CD4-positive, alpha-beta T cell treated with Interleukin-17A for 4 hours (primary cell): Measurements from ENCODE around the gene KLKB1.
A peak's percentile ranks its signal among the peaks of the same experiment; 100 is the strongest.

ENCODE experiments used
- DNase-seq: peaks from one replicate; pipeline ENCODE4 v3.0.0-alpha.2; 2020; ENCODE audit warnings: mixed read lengths

The KLKB1 gene

GRCh38 chr4:186227221-186227620 is at the start of gene KLKB1:
Gene KLKB1, plus strand, starts transcription at chr4:186227507. Its CDS starts 689 bp downstream, at chr4:186228196.
- DNase-seq, result no peak

DNA sequence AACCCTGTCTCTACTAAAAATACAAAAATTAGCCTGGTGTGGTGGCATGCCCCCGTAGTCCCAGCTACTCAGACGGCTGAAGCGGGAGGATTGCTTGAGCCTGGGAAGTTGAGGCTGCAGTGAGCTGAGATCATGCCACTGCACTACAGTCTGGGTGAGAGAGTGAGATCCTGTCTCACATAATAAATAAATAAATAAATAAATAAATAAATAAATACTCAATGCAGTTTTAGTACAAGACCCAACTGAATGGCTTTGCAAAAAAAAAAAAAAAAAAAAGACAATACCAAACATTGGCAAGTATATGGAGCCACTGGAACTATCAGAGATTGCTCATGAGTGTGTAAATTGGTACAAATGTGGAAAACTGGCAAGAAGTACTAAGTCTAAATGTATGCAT is 39.2 kb upstream of the KLKB1 start:
- no peak for DNase-seq

DNA sequence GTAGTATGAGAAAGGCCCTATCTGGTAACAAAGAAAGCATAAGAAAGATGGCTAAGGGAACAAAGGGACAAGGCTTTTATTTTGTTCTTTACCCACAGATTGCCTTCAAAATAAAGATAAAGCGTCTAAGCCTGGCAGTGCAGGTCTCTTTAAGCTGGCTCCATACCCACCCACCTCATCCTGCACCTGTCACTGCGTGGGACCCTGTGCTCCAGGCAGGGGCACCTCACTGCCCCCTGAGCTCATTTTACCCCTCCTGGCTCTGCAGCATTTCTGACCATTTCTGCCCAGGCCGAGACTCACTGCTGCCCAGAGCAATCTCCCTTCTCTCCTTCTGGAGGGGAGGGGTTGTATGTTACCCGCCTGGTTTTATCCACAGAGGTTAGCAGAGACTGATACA is 37.7 kb upstream of the KLKB1 start:
- no peak for DNase-seq

DNA sequence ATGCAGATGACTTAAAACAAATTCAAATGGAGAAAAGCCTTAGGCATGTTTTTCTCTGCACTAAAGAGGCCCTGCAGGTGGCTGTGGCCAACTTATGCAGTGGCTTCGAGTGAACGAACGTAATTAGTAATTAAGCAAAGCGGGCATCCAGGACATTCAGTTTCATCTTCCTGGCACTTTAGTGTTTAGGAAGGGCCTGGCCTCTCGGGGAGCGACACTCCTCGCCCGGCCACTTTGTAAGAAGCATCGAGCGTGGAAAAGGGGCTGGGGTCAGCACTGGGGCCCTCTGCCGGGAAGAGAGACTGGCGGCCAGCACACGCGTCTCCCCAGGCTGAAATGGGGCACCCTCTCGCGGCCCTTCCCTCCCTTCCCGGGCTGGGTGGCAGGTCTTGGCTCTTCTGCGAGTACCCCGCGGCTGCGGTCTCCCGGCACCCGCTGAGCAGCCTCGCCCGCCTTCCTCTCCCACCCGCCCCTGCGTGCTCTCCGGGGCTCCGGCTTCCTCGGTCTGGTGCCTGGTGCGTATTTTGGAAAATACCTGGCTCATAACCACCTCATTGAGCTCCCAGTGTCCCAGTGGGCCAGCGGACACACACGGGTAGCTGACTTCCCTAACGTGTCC is 36.6 kb upstream of the KLKB1 start:
- DNase-seq, result peak; percentile 68

GRCh38 chr4:186191200-186192065 is 35.9 kb upstream of the KLKB1 start, which contains the start of gene CYP4V2:
Gene CYP4V2, plus strand, starts transcription at chr4:186191567. Its CDS starts 257 bp downstream, at chr4:186191824.
- DNase-seq, result peak; percentile 90

DNA sequence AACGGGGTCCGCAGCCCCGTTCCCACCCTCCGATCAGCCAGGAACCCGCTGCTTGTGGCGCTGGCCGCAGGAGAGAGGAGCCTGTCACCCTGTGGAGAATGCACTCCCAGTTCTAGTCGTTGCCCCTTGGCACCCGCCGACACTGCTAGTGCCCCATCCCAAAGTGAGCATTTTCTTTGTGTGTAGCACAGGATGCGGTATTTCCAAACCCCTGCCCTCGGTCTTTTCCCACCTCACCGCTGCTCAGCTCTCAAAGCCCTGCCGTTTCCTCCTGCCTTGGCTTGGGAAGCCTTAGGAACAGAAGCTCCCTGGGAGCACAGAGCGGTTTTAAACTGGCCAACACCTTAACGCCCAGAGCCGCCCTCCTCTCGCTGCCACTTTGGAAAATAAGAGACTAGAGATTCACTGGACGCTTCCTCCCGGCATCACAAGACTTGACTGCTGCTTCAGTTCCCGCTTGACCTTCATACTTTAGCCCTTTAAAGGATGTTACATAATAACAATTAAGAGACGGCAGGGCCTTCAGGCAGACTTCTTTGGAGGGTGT is 35.2 kb upstream of the KLKB1 start:
- peak; percentile 44 for DNase-seq

DNA sequence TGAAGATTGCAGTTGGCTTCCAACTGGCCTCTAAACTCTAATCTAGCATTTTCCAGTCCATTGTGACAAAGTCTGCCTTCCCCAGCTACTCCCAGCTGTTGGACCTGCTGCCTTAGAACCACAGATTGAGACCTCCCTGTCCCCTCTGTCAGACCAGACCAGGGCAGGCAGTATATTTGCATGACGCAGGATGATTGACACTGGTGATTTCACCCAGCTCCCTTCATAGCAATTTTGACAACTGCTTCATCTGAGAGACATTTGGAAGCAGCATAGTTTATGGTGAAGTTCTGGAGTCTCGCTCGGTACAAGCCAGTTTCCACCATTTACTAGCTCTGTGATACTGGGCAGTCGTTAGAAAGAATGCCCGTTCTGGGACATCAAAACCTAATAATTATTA is 33.5 kb upstream of the KLKB1 start:
- DNase-seq, result no peak

DNA sequence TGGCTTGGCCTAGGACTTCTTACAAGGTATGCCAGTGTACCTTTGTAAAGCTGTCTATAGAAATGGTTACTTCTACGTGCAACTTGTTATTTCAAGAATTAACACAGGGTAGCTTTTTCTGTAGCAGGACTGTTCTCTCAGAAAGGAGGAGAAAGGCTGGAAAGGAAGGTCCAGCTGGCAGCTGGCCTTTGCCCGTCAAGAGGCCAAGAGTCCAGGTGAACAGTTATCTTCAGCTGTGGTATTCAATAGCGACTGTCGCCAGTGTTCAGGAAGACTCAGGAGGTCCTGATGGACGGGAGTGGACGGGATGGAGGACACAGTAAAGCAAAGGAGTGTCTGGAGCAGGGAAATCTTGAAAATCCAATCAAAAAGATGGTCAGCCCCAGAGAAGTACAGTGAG is 31.2 kb upstream of the KLKB1 start:
- DNase-seq, result no peak

DNA sequence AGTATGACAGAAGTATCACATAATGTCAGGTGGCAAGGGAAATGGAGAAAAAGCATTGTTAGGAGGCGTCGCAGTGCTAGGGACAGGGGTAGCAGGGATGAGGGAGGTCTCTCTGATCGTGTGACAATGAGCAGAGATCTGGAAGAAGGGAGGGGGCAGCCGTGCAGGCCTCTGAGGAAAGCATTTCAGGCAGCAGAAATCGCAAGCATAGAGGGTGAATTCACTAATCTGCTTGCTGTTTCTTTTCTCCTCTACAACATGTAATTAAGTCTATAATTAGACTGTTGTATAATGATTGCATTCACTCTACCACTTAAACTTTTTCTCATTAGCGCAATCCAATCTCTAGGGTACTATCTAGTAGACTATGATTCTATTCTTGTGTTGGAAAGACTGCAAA is 26.8 kb upstream of the KLKB1 start:
- DNase-seq, result no peak

DNA sequence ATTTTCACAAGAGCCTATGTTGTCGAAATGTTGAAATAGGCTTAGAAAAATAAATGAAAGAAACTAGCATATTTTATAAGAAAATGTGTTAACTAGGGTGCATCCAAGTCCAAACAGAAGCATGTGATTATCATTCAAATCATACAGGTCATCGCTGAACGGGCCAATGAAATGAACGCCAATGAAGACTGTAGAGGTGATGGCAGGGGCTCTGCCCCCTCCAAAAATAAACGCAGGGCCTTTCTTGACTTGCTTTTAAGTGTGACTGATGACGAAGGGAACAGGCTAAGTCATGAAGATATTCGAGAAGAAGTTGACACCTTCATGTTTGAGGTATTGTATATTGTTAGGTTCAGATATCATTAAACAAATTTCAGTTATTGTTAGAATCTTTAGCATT is 26.3 kb upstream of the KLKB1 start:
- DNase-seq, result no peak

GRCh38 chr4:186201535-186202230 is 25.6 kb upstream of the KLKB1 start:
- peak; percentile 69 for DNase-seq

DNA sequence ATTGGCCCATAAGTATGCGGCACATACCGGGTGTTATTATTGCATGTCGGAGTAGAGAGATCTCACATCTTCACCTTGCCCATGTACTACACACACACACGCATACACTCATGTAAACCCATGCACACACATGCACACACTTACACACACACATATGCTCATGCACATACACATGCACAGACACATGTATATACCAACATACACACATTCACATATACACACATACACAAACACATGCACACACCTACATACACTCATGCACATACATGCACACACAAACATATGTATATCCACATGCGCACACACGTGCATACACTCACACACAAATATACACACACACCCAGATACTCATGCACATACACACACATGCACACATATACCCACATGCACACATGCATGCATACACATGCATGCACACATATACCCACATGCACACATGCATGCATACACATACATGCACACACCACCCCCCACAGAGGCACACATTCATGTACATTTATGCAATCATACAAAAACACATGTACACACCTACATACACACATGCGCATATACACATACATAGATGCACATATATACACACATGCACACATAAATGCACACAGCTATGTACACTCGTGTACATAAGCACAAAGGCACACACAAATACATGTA is 24.7 kb upstream of the KLKB1 start:
- DNase-seq, result no peak

GRCh38 chr4:186203406-186203805 is 23.9 kb upstream of the KLKB1 start:
- peak; percentile 15 for DNase-seq

GRCh38 chr4:186204103-186204559 is 23.2 kb upstream of the KLKB1 start:
- peak; percentile 71 for DNase-seq

DNA sequence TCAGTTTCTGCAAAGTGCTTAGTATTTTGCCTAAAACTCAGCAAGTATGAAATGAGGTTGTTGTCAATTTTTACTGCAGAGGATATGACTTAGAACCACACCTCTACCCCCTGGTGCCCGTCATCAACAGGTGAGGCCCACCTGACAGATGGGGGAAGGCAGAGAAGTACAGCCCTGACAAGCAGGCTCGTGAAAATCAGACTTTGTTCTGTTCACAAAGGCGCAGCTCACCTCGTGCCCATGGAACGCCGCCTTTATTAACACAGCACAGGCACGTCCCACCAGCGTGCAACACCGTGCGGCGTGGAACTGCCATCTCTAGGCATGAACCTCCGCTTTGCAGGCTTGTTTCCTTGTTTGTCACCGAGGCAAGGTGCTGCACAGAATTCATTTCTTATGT is 22.6 kb upstream of the KLKB1 start:
- no peak for DNase-seq

- no peak for DNase-seq
These were observed 22.2 kb upstream of the KLKB1 start for GRCh38 chr4:186205156-186205555.

DNA sequence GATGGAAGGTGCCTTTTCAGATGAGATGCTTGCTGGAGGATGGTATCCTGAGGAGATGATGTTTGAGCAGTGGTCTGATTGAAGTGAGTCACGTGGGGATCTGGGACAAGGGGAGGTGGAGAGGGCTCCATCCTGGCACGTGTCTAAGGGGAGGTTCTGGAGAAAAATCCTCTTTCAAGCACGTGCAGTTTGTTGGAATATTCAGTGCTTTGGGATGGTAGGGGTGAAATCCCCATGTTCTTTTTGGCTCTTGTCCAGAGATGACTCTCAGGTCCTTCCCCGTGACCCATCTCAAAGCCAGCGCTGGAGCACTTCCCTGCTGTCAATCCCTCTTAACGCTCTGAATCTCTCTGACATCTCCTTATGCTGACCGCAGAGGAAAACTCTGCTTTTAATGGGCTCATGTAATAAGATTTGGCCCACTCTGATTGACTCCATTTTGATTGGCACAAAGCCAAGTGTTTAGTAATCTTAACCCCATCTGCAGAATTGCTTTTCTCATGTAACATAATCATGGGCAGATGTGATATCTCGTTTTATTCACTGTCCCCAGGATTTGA is 10.8 kb upstream of the KLKB1 start:
- DNase-seq, result no peak

DNA sequence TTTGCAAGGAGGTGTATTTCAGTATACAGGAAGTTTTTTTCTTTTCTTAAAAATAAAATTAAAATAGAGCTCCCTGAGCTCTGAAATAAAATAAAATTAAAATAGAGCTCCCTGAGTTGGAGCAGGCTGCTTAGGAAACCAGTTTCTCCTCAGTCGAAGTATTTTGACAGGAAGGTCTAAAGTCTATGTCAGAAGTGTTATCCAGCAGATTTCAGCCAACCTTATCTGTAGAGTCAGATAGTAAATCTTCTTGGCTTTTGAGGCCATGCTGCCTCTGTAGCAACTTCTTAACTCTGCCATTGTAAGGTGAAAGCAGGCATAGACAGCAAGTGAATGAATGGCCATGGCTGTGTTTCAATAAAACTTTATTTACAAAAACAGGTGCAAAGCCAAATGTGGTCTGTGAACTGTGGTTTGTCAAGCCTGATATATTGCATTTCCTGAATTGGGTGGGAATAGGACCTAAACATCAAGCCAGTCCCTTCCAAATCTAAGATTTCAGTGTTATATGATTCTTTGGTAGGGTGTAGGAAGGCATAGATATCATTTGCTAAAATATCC is 9.5 kb upstream of the KLKB1 start:
- DNase-seq, result no peak

DNA sequence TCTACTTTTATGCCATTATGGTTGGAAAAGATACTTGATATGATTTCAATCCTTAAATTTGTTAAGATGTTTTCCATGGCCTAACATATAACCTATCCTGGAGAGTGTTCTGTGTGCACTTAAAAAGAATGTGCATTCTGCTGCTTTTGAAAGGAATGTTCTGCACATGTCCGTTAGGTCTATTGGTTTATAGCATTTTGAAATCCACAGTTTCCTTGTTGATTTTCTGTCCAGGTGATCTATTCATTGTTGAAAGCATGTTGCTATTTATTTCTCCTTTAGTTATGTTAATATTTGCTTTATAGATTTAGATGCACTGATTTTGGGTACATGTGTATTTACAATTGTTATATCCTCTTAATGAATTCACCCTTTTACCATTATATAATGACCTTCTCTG is 5.7 kb upstream of the KLKB1 start:
- no peak for DNase-seq

GRCh38 chr4:186225848-186226247 is 1.5 kb upstream of the KLKB1 start:
- no peak for DNase-seq

DNA sequence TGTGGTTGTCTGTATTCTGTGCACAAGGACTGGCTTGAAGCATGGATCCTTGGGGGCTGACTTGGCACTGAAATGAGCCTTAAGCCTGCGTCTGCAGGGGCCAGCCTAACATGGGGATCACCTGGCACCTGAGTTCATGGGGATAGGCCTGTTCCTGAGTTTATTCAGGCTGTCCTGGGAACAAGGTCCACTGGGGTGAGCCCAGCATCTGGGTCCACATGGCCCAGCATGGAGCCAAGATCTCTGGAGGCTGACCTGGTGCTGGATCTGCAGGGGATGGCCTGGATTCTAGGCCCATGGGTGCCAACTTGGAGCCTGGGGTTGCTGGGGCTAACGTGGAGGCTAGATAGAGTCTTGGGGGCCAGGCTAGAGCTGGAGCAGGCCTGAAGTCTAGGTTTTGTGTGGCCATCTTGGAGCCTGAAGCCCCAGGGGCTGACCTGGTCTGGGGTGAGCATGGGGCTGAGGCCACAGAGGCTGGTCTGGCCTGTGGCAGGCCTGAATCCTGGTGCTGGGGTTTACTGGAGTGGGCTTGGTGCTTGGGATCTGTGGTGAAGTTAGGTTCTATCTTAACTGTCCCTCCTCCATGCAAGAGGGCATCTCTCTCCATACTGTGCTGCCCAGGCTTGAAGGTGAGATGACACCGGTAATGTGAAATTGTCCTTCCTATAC is 652 bp upstream of the KLKB1 start:
- DNase-seq, result no peak
